IMR-90 (cell line): Measurements from ENCODE around the gene ANKMY1. TPM values are rescaled to one million over a fixed set of nuclear protein-coding genes. Genes with fewer than 3 reads are reported as not detected.

ENCODE experiments used
- ATAC-seq: fragments of 200-7000 bp; cut with Tn5 transposase; 2 replicates; pipeline ENCODE4 v1.9.1; 2020; ENCODE audit warnings: low read depth, mild to moderate bottlenecking, moderate library complexity
- BruUV-seq: library from RNA; stranded (reverse); fragments of 400-500 nt; replicated peaks from 2 replicates; lab custom pipeline; 2021; lab: Mats Ljungman, UMichigan
- CTCF ChIA-PET: fragments of 300-600 bp; formaldehyde crosslinking; extraction: SDS; loops from one replicate; lab custom pipeline; 2021; ENCODE audit warnings: antibody characterized with exemption; lab: Yijun Ruan, JAX
- POLR2A ChIA-PET: fragments of 300-600 bp; sonication (Branson Sonifier 250); formaldehyde crosslinking; loops from one replicate; lab custom pipeline; 2022; ENCODE audit warnings: antibody characterized with exemption; ENCODE audit not compliant: unreplicated experiment; lab: Charles Lee
- DNase-seq: peaks from one replicate; pipeline ENCODE4 v3.0.0; 2013
- H2AFZ ChIP-seq: replicated peaks from 2 replicates; pipeline ENCODE3; 2013; ENCODE audit warnings: low read length, mild to moderate bottlenecking; ENCODE audit not compliant: poor library complexity
- H2AK5ac ChIP-seq: 2 replicates; pipeline ENCODE4 v1.6.1; 2013; ENCODE audit warnings: low read depth, low read length, inconsistent platforms
- H2AK9ac ChIP-seq: replicated peaks from 2 replicates; pipeline ENCODE3; 2013; ENCODE audit warnings: mild to moderate bottlenecking, low read depth, low read length, moderate library complexity; ENCODE audit not compliant: poor library complexity
- H2BK120ac ChIP-seq: 2 replicates; pipeline ENCODE4 v1.6.1; 2013; ENCODE audit warnings: low read depth, low read length, inconsistent platforms
- H2BK15ac ChIP-seq: 3 replicates; pipeline ENCODE4 v1.6.1; 2013; ENCODE audit warnings: low read depth, low read length, inconsistent platforms
- H2BK20ac ChIP-seq: 2 replicates; pipeline ENCODE4 v1.6.1; 2013; ENCODE audit warnings: low read depth, mild to moderate bottlenecking, inconsistent platforms, low read length, moderate library complexity
- H2BK5ac ChIP-seq: 2 replicates; pipeline ENCODE4 v1.6.1; 2013; ENCODE audit warnings: mild to moderate bottlenecking, low read depth, low read length, inconsistent platforms; ENCODE audit not compliant: poor library complexity, severe bottlenecking
- H3K14ac ChIP-seq: replicated peaks from 2 replicates; pipeline ENCODE4 v1.6.1; 2013; ENCODE audit warnings: low read depth, low read length, inconsistent platforms
- H3K18ac ChIP-seq: 2 replicates; pipeline ENCODE4 v1.6.1; 2013; ENCODE audit warnings: low read depth, low read length, control low read depth
- H3K23ac ChIP-seq: 2 replicates; pipeline ENCODE4 v1.6.1; 2013; ENCODE audit warnings: low read depth, low read length, inconsistent platforms
- H3K27ac ChIP-seq: 2 replicates; pipeline ENCODE4 v1.5.1; 2013; ENCODE audit warnings: mild to moderate bottlenecking, control low read depth, low read length; ENCODE audit not compliant: insufficient read depth
- H3K27me3 ChIP-seq: 2 replicates; pipeline ENCODE4 v1.6.1; 2013; ENCODE audit warnings: low read length; ENCODE audit not compliant: control insufficient read depth, insufficient read depth
- H3K36me3 ChIP-seq: 2 replicates; pipeline ENCODE4 v1.6.1; 2013; ENCODE audit warnings: low read length, mixed read lengths; ENCODE audit not compliant: control insufficient read depth, insufficient read depth
- H3K4ac ChIP-seq: 2 replicates; pipeline ENCODE4 v1.6.1; 2013; ENCODE audit warnings: low read depth, low read length, inconsistent platforms
- H3K4me1 ChIP-seq: 2 replicates; pipeline ENCODE4 v1.6.1; 2013; ENCODE audit warnings: low read length, mixed read lengths; ENCODE audit not compliant: control insufficient read depth, insufficient read depth
- H3K4me2 ChIP-seq: 2 replicates; pipeline ENCODE4 v1.6.1; 2013; ENCODE audit warnings: low read depth, mild to moderate bottlenecking, control low read depth, low read length, moderate library complexity
- H3K4me3 ChIP-seq: 2 replicates; pipeline ENCODE4 v1.5.1; 2013; ENCODE audit warnings: low read depth, mild to moderate bottlenecking, control low read depth, low read length, moderate library complexity; ENCODE audit not compliant: insufficient read depth
- H3K56ac ChIP-seq: 2 replicates; pipeline ENCODE4 v1.6.1; 2013; ENCODE audit warnings: low read length, inconsistent platforms; ENCODE audit not compliant: insufficient read depth; ENCODE audit errors: extremely low read depth
- H3K79me1 ChIP-seq, 2 experiments: 2 replicates each; pipeline ENCODE4 v1.6.1; 2013; ENCODE audit warnings: low read length in 2 of 2, inconsistent platforms in 1 of 2, low read depth in 1 of 2
- H3K9ac ChIP-seq: 2 replicates; pipeline ENCODE4 v1.6.1; 2013; ENCODE audit warnings: low read depth, low read length, control low read depth
- H3K9me1 ChIP-seq: 2 replicates; pipeline ENCODE4 v1.6.1; 2013; ENCODE audit warnings: low read length, inconsistent platforms; ENCODE audit not compliant: insufficient read depth
- H3K9me3 ChIP-seq: 2 replicates; pipeline ENCODE4 v1.6.1; 2013; ENCODE audit warnings: low read length; ENCODE audit not compliant: control insufficient read depth, insufficient read depth
- H4K20me1 ChIP-seq: 2 replicates; pipeline ENCODE4 v1.6.1; 2013; ENCODE audit warnings: low read length, inconsistent platforms; ENCODE audit not compliant: insufficient read depth
- H4K5ac ChIP-seq: 2 replicates; pipeline ENCODE4 v1.6.1; 2013; ENCODE audit warnings: mild to moderate bottlenecking, low read depth, low read length, control low read depth
- H4K8ac ChIP-seq, 2 experiments: 2 replicates each; pipeline ENCODE4 v1.6.1; 2013; ENCODE audit warnings: low read depth in 2 of 2, low read length in 2 of 2, control low read depth in 1 of 2, inconsistent platforms in 1 of 2
- H4K91ac ChIP-seq: 2 replicates; pipeline ENCODE4 v1.6.1; 2013; ENCODE audit warnings: low read depth, low read length, inconsistent platforms; ENCODE audit not compliant: insufficient read depth
- BHLHE40 ChIP-seq: fragments of 150-350 bp; IDR thresholded peaks from 2 replicates; pipeline ENCODE4 v1.6.1; 2016; ENCODE audit warnings: mild to moderate bottlenecking, low read depth, low read length
- CEBPB ChIP-seq: IDR thresholded peaks from 2 replicates; pipeline ENCODE4 v1.6.1; 2012; ENCODE audit warnings: low read depth, low read length, improper control_type of control experiment
- CHD1 ChIP-seq: IDR thresholded peaks from 2 replicates; pipeline ENCODE4 v1.6.1; 2012; ENCODE audit warnings: low read depth, low read length, improper control_type of control experiment
- CTCF ChIP-seq: conservative IDR thresholded peaks from 2 replicates; pipeline ENCODE4 v1.5.1; 2012; ENCODE audit warnings: mild to moderate bottlenecking, low read depth, low read length, improper control_type of control experiment
- ELK1 ChIP-seq: fragments of 150-350 bp; IDR thresholded peaks from 2 replicates; pipeline ENCODE4 v1.6.1; 2016; ENCODE audit warnings: low read depth, mild to moderate bottlenecking, low read length, moderate library complexity, borderline replicate concordance
- FOS ChIP-seq: fragments of 150-350 bp; IDR thresholded peaks from 2 replicates; pipeline ENCODE4 v1.6.1; 2016; ENCODE audit warnings: low read depth, low read length
- MAFK ChIP-seq: IDR thresholded peaks from 2 replicates; pipeline ENCODE4 v1.6.1; 2012; ENCODE audit warnings: low read depth, low read length, improper control_type of control experiment
- MAZ ChIP-seq: IDR thresholded peaks from 2 replicates; pipeline ENCODE4 v1.6.1; 2012; ENCODE audit warnings: low read depth, mild to moderate bottlenecking, low read length, improper control_type of control experiment, moderate library complexity, borderline replicate concordance
- NFE2L2 ChIP-seq: fragments of 150-350 bp; IDR thresholded peaks from 2 replicates; pipeline ENCODE4 v1.6.1; 2016; ENCODE audit warnings: low read depth, mild to moderate bottlenecking, low read length
- POLR2A ChIP-seq: IDR thresholded peaks from 2 replicates; pipeline ENCODE4 v1.6.1; 2012; ENCODE audit warnings: mild to moderate bottlenecking, low read depth, low read length
- RAD21 ChIP-seq: IDR thresholded peaks from 2 replicates; pipeline ENCODE4 v1.6.1; 2012; ENCODE audit warnings: low read length, improper control_type of control experiment
- RCOR1 ChIP-seq: IDR thresholded peaks from 2 replicates; pipeline ENCODE4 v1.6.1; 2012; ENCODE audit warnings: mild to moderate bottlenecking, low read length, improper control_type of control experiment; ENCODE audit not compliant: insufficient replicate concordance
- RFX5 ChIP-seq: IDR thresholded peaks from 2 replicates; pipeline ENCODE4 v1.8.0; 2012; ENCODE audit warnings: low read depth, mild to moderate bottlenecking, low read length, moderate library complexity
- SMC3 ChIP-seq: fragments of 150-350 bp; IDR thresholded peaks from 2 replicates; pipeline ENCODE4 v1.6.1; 2016; ENCODE audit warnings: low read depth, mild to moderate bottlenecking, antibody characterized with exemption, low read length, moderate library complexity
- USF2 ChIP-seq: fragments of 150-350 bp; IDR thresholded peaks from 2 replicates; pipeline ENCODE4 v1.6.1; 2017; ENCODE audit warnings: mild to moderate bottlenecking, antibody characterized with exemption, low read length, low read depth
- WGBS, 2 experiments: methylation state at CpG; one replicate each; pipeline versions ENCODE4 v1.1.5 to v1.1.7; 2013; ENCODE audit warnings: missing lambda C conversion rate in 2 of 2; ENCODE audit not compliant: insufficient read length in 1 of 2; ENCODE audit errors: extremely low coverage in 2 of 2; 5-methylcytosine and 5-hydroxymethylcytosine counted together
- dilution Hi-C: fragments of 300-500 bp; cut with HindIII; formaldehyde crosslinking; loops from one replicate; pipeline ENCODE4 v1.14.3; 2018; ENCODE audit warnings: low sequenced_read_pairs; ENCODE audit not compliant: unreplicated experiment
- in situ Hi-C: fragments of 300-500 bp; cut with MboI; formaldehyde crosslinking; loops from 3 replicates; pipeline ENCODE4 v1.14.3; 2019; ENCODE audit warnings: low sequenced_read_pairs, inconsistent platforms, mixed read lengths
- intact Hi-C: fragments of 100-400 bp; cut with micrococcal nuclease; formaldehyde crosslinking; loops from 2 replicates; pipeline ENCODE4 v1.10.0; 2022
- polyA plus RNA-seq, 3 experiments: library from polyadenylated mRNA; depleted of rRNA; stranded (reverse); fragments of >200 nt; gene quantifications; 2 replicates each; pipeline ENCODE4 v1.2.3, GENCODE V29; 2012; ENCODE audit warnings: low replicate concordance in 1 of 3
- total RNA-seq: library from RNA; depleted of rRNA; stranded (reverse); fragments of >200 nt; gene quantifications from 2 replicates; pipeline ENCODE4 v1.2.3, GENCODE V29; 2012

Gene ANKMY1
- total and polyA plus RNA-seq, 2 of the 4 experiments (the other 2 are of a cell fraction), result 2.9 to 5.5 TPM

- Histone ChIP-seq H3K4me1 (no peaks in the 10 kb centered on the region), H3K36me3 (peaks cover 2% of the 10 kb centered on the region), H3K79me1 (no peaks in the 10 kb centered on the region), H3K27ac (no peak overlapping the region), H3K56ac (no peak overlapping the region), H2AK5ac (no peak overlapping the region), H3K4ac (no peak overlapping the region), H2BK15ac (no peak overlapping the region), H3K27me3 (no peaks in the 10 kb centered on the region), H3K23ac (no peak overlapping the region), H3K4me2 (no peak overlapping the region), H2AFZ (no peak overlapping the region), H2BK120ac (no peak overlapping the region), H2AK9ac (no peak overlapping the region), H3K9ac (no peak overlapping the region), H4K5ac (no peak overlapping the region), H3K9me1 (peaks cover 8% of the 10 kb centered on the region; the same call in 1 of the 2 replicates), H3K18ac (no peak overlapping the region), H3K4me3 (no peak overlapping the region), H3K9me3 (no peaks in the 10 kb centered on the region), H2BK5ac (no peak overlapping the region), H4K20me1 (no peaks in the 10 kb centered on the region; the same call in 1 of the 2 replicates), H4K91ac (no peak overlapping the region), H4K8ac (no peak overlapping the region), H3K14ac (no peak overlapping the region), H2BK20ac (no peak overlapping the region)
- intact Hi-C loops, result no loop called here
- no TSS peak for BruUV-seq
- in situ Hi-C loops, result loop anchor here (10.0 kb wide), 1 partner anchor 342 kb away; no protein-coding TSS in a partner anchor
- WGBS, 2 experiments, result 80% methylated on average over 8 of the region's 14 CpGs; no CpG with 5 or more reads in 1 of the 2 experiments
- TF ChIP-seq BHLHE40, result no peak
- no peak for TF ChIP-seq RCOR1
- no peak for TF ChIP-seq SMC3
- TF ChIP-seq MAFK, result no peak
- no peak for TF ChIP-seq CEBPB
- TF ChIP-seq MAZ, result no peak
- no peak for TF ChIP-seq CTCF
- no peak for TF ChIP-seq ELK1
- no peak for TF ChIP-seq CHD1
- TF ChIP-seq FOS, result no peak
- TF ChIP-seq POLR2A, result no peak
- no peak for TF ChIP-seq RFX5
- TF ChIP-seq RAD21, result no peak
- no peak for TF ChIP-seq NFE2L2
- TF ChIP-seq USF2, result no peak
- POLR2A ChIA-PET, result no interaction called here
- CTCF ChIA-PET, result interaction anchor here (0.8 kb wide), 1 partner anchor 12 kb away, joined by 4 read pairs; no protein-coding TSS in a partner anchor
- DNase-seq, result no peak
- dilution Hi-C loops, result no loop called here
- no peak for ATAC-seq
Observed at GRCh38 chr2:240502430-240503121, 55.2 kb downstream of the ANKMY1 start.
